Activated B cell treated with CpG ODN at 0.5 μM for 24 hours (primary cell): ENCODE results near the gene PRADC1. TPM values are rescaled to one million over a fixed set of nuclear protein-coding genes. Genes with fewer than 3 reads are reported as not detected.

Source experiments
- ATAC-seq: fragments of 200-7000 bp; cut with Tn5 transposase; one replicate; pipeline ENCODE4 v1.10.0; 2021; ENCODE audit warnings: low read depth, mild to moderate bottlenecking, moderate library complexity
- CTCF ChIA-PET: fragments of 350-600 bp; sonication (Branson Sonifier 250); formaldehyde crosslinking; loops from one replicate; lab custom pipeline; 2021; ENCODE audit warnings: antibody characterized with exemption; lab: Charles Lee
- POLR2A ChIA-PET: fragments of 350-600 bp; sonication (Branson Sonifier 250); formaldehyde crosslinking; loops from one replicate; lab custom pipeline; 2021; ENCODE audit warnings: antibody characterized with exemption; lab: Charles Lee
- DNase-seq: peaks from one replicate; pipeline ENCODE4 v3.0.0; 2022
- H3K27ac Mint-ChIP-seq: one replicate; pipeline ENCODE4 v1.8.0; 2020; ENCODE audit warnings: mixed read lengths
- H3K27me3 Mint-ChIP-seq: one replicate; pipeline ENCODE4 v1.8.0; 2021; ENCODE audit warnings: mixed read lengths
- H3K36me3 Mint-ChIP-seq: one replicate; pipeline ENCODE4 v1.8.0; 2021; ENCODE audit warnings: low read depth, mixed read lengths
- H3K4me1 Mint-ChIP-seq: one replicate; pipeline ENCODE4 v1.8.0; 2021; ENCODE audit warnings: mixed read lengths
- H3K4me3 Mint-ChIP-seq: one replicate; pipeline ENCODE4 v1.8.0; 2020; ENCODE audit warnings: mild to moderate bottlenecking, mixed read lengths
- H3K9me3 Mint-ChIP-seq: one replicate; pipeline ENCODE4 v1.8.0; 2020; ENCODE audit warnings: mixed read lengths
- CTCF ChIP-seq: fragments of 200-600 bp; IDR thresholded peaks from one replicate; pipeline ENCODE4 v1.8.0; 2022; ENCODE audit warnings: antibody characterized with exemption, mild to moderate bottlenecking
- intact Hi-C: fragments of 100-400 bp; cut with micrococcal nuclease; formaldehyde crosslinking; loops from one replicate; pipeline ENCODE4 v1.15.1; 2024
- total RNA-seq: library from RNA; stranded (reverse); gene quantifications from 2 replicates; pipeline ENCODE4 v1.2.3, GENCODE V29; 2022

PRADC1 gene
- total RNA-seq, 1 donor from 2014 or later = 4.6 TPM

DNA sequence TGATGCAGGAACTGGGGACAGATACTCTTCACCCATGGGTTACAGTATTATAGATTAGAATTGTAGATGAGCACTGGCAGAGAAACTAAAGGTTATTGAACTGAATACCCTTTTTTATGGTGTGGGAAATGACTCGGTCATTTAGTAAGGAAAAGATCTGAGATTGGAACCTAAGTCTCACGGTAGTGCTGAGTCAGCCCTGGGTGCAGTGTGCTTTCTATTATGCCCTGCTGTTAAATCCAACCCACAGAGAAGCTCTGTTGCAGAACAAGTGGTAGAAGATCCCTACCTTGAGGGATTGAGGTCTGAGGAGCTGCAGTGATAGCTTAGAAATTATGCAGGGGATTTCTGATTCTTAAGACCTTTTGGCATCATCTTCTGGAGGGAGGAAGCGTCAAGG is 13.8 kb upstream of the PRADC1 start:
- POLR2A ChIA-PET = interaction anchor here (0.6 to 0.8 kb wide), 2 partner anchors 13 to 95 kb away, joined by 3 to 4 read pairs; partner anchors contain the start of gene CCT7
- Mint-ChIP-seq H3K4me1 (no peaks in the 10 kb centered on the region), H3K4me3 (no peak overlapping the region), H3K36me3 (peaks cover 90% of the 10 kb centered on the region), H3K9me3 (no peaks in the 10 kb centered on the region), H3K27me3 (no peaks in the 10 kb centered on the region), H3K27ac (no peak overlapping the region)
- no peak for ATAC-seq
- CTCF ChIA-PET = no interaction called here
- no peak for DNase-seq
- intact Hi-C loops = no loop called here
- TF ChIP-seq CTCF = no peak

DNA sequence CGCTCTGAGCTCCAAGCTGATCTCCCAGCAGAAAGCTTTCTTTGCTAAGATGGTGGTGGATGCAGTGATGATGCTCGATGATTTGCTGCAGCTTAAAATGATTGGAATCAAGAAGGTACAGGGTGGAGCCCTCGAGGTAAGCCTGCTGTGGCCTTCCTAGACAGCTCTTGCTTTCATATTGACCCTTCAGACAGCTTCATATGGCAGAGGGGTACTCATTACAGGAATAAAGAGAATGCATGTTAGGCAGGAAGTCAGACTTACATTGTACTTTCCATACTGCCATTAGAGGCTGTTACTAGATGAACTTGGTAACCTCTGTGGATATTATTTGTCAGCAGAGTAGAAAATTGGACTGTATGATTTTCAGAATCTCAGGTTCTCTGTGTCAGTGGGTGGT is 11.5 kb upstream of the PRADC1 start:
- H3K9me3 Mint-ChIP-seq = no peaks in the 10 kb centered on the region
- no peak for DNase-seq
- intact Hi-C loops = no loop called here
- no peak for ATAC-seq
- no peak overlapping the region for H3K4me3 Mint-ChIP-seq
- no peaks in the 10 kb centered on the region for H3K27me3 Mint-ChIP-seq
- POLR2A ChIA-PET = no interaction called here
- H3K4me1 Mint-ChIP-seq = no peaks in the 10 kb centered on the region
- no peak overlapping the region for H3K27ac Mint-ChIP-seq
- CTCF ChIA-PET = no interaction called here
- H3K36me3 Mint-ChIP-seq = peaks cover 88% of the 10 kb centered on the region
- no peak for TF ChIP-seq CTCF

DNA sequence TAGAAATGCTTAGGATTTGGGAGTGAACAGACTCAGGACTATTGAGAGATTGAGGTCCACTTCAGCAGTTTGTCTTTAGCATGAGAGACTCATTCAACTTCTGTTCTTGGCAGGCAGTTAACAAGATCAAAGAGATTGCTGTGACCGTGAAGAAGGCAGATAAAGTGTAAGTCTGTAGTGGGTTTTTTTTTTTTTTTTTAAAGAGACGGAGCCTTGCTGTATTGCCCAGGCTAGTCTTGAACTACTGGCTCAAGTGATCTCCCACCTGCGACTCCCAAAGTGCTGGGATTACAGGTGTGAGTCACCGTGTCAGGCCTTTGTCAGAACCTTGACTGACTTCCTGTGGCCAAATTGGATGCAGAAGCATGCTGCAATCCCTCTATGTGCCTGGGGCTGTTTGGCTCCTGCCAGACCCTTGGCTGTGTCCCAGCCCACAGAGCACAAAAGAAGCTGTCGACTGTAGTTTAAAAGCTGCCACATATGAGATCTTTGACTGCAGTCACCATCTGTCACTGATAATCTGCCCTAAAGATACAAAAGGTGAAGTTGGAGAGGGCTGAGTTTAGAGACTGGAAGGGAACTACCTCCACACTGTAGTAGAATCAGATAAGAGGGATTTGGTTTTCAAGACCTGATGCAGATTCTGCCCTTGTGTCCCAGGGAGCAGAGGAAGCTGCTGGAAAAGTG is 11.0 kb upstream of the PRADC1 start:
- ChIA-PET POLR2A (no interaction called here), CTCF (no interaction called here)
- Mint-ChIP-seq H3K36me3 (peaks cover 88% of the 10 kb centered on the region), H3K4me1 (peaks cover 1% of the 10 kb centered on the region), H3K9me3 (no peaks in the 10 kb centered on the region), H3K27ac (no peak overlapping the region), H3K4me3 (no peak overlapping the region), H3K27me3 (no peaks in the 10 kb centered on the region)
- ATAC-seq (no peak), DNase-seq (no peak)
- TF ChIP-seq CTCF = no peak
- intact Hi-C loops = loop anchor here (2.0 kb wide), 1 partner anchor 25 kb away; no protein-coding TSS in a partner anchor

GRCh38 chr2:73239776-73240175 is 6.7 kb upstream of the PRADC1 start:
- intact Hi-C loops = no loop called here
- no peak for ATAC-seq
- no peak for DNase-seq
- Mint-ChIP-seq H3K27me3 (no peaks in the 10 kb centered on the region), H3K36me3 (peaks cover 75% of the 10 kb centered on the region), H3K27ac (no peak overlapping the region), H3K4me1 (peaks cover 26% of the 10 kb centered on the region), H3K9me3 (no peaks in the 10 kb centered on the region), H3K4me3 (no peak overlapping the region)
- ChIA-PET POLR2A (no interaction called here), CTCF (no interaction called here)
- TF ChIP-seq CTCF = no peak

GRCh38 chr2:73238976-73239375 is 5.9 kb upstream of the PRADC1 start:
- peaks cover 72% of the 10 kb centered on the region for H3K36me3 Mint-ChIP-seq
- H3K27ac Mint-ChIP-seq = no peak overlapping the region
- H3K4me3 Mint-ChIP-seq = no peak overlapping the region
- DNase-seq (no peak), ATAC-seq (no peak)
- ChIA-PET POLR2A (interaction anchor here (1.2 kb wide), 1 partner anchor 45 kb away, joined by 4 read pairs; the partner anchor contains the start of gene FBXO41), CTCF (no interaction called here)
- TF ChIP-seq CTCF = no peak
- no peaks in the 10 kb centered on the region for H3K27me3 Mint-ChIP-seq
- H3K9me3 Mint-ChIP-seq = no peaks in the 10 kb centered on the region
- intact Hi-C loops = no loop called here
- H3K4me1 Mint-ChIP-seq = peaks cover 32% of the 10 kb centered on the region
